HL-60 (cell line): ENCODE results near the gene SKI.

ENCODE experiments used
- DNase-seq, 2 experiments: peaks; one replicate each; pipeline ENCODE4 v3.0.0-alpha.2; 2010 to 2020; ENCODE audit warnings: low read depth in 1 of 2, low spot score in 1 of 2
- H3K27ac ChIP-seq: fragments of 250-450 bp; sonication (Bioruptor Pico); replicated peaks from 2 replicates; pipeline ENCODE4 v1.5.1; 2020; ENCODE audit warnings: mild to moderate bottlenecking, moderate library complexity
- H3K27me3 ChIP-seq: fragments of 250-450 bp; sonication (Bioruptor Pico); 2 replicates; pipeline ENCODE4 v1.5.1; 2021; ENCODE audit warnings: mild to moderate bottlenecking, moderate library complexity; ENCODE audit not compliant: insufficient read depth, poor library complexity, severe bottlenecking
- H3K4me3 ChIP-seq: replicated peaks from 2 replicates; pipeline ENCODE4 v1.5.1; 2011; ENCODE audit warnings: mild to moderate bottlenecking, control low read depth, low read length; ENCODE audit not compliant: insufficient read depth
- GABPA ChIP-seq: IDR thresholded peaks from 2 replicates; pipeline ENCODE4 v1.6.1; 2012; ENCODE audit warnings: low read depth
- POLR2AphosphoS5 ChIP-seq: IDR thresholded peaks from 2 replicates; pipeline ENCODE4 v1.6.1; 2012; ENCODE audit warnings: low read depth
- REST ChIP-seq: IDR thresholded peaks from 2 replicates; pipeline ENCODE4 v1.6.1; 2012; ENCODE audit warnings: low read depth; ENCODE audit not compliant: insufficient replicate concordance
- SPI1 ChIP-seq: IDR thresholded peaks from 2 replicates; pipeline ENCODE4 v1.6.1; 2012; ENCODE audit warnings: low read depth, mild to moderate bottlenecking, borderline replicate concordance
- TF ChIP-seq, protein P1 (sequence below): IDR thresholded peaks from one replicate; pipeline ENCODE4 v1.5.1; 2011; ENCODE audit warnings: low read length, control low read depth, inconsistent platforms; ENCODE audit not compliant: insufficient read depth

SKI gene

DNA sequence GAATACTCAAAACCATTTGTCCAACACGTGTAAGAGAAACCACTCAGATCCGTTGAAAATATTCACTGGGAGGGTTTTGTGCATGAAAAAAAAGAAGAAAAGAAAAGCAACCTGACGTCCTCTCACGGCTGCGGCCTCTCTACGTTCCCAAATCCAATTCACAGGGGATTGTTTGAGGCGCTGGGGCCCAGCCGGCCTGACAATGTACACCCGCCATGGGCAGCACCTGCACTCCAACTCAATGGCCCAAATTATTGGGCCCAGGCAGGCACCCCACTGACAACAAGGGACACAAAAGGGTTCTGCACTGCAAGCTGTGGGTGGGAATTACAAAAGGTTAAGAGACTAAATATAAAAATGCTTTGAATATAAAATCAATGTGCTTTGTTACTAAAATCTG lies 121.7 kb downstream of the SKI start:
- no peak overlapping the region for H3K4me3 ChIP-seq
- no peak overlapping the region for H3K27ac ChIP-seq
- H3K27me3 ChIP-seq = no peaks in the 10 kb centered on the region
- no peak for DNase-seq
- TF ChIP-seq GABPA = no peak
- TF ChIP-seq, protein P1, sequence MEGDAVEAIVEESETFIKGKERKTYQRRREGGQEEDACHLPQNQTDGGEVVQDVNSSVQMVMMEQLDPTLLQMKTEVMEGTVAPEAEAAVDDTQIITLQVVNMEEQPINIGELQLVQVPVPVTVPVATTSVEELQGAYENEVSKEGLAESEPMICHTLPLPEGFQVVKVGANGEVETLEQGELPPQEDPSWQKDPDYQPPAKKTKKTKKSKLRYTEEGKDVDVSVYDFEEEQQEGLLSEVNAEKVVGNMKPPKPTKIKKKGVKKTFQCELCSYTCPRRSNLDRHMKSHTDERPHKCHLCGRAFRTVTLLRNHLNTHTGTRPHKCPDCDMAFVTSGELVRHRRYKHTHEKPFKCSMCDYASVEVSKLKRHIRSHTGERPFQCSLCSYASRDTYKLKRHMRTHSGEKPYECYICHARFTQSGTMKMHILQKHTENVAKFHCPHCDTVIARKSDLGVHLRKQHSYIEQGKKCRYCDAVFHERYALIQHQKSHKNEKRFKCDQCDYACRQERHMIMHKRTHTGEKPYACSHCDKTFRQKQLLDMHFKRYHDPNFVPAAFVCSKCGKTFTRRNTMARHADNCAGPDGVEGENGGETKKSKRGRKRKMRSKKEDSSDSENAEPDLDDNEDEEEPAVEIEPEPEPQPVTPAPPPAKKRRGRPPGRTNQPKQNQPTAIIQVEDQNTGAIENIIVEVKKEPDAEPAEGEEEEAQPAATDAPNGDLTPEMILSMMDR = no peak
- no peak for TF ChIP-seq SPI1
- no peak for TF ChIP-seq POLR2AphosphoS5

DNA sequence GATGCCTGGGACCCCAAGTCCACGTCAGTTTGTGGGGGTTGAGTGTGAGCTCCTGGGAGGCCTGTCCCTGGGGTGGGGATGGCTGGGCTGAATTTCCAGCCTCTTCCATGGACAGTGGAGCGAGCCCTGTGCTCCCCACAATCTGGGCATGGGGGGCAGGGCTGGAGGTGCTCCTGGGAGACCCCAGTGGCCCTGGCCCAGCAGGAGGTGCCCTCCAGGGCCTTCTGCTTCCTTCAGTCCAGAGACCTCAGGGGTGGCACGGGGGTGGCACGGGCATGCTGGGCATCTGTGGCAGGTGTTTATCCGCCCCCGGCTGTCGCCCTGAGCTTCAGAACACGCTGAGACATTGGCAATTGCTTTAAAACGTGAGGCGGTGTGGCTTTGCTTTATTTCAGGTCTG lies 122.4 kb downstream of the SKI start:
- TF ChIP-seq SPI1 (no peak), REST (no peak), GABPA (no peak), POLR2AphosphoS5 (no peak)
- TF ChIP-seq, protein P1 = no peak
- no peaks in the 10 kb centered on the region for H3K27me3 ChIP-seq
- no peak for DNase-seq
- no peak overlapping the region for H3K27ac ChIP-seq
- H3K4me3 ChIP-seq = no peak overlapping the region

DNA sequence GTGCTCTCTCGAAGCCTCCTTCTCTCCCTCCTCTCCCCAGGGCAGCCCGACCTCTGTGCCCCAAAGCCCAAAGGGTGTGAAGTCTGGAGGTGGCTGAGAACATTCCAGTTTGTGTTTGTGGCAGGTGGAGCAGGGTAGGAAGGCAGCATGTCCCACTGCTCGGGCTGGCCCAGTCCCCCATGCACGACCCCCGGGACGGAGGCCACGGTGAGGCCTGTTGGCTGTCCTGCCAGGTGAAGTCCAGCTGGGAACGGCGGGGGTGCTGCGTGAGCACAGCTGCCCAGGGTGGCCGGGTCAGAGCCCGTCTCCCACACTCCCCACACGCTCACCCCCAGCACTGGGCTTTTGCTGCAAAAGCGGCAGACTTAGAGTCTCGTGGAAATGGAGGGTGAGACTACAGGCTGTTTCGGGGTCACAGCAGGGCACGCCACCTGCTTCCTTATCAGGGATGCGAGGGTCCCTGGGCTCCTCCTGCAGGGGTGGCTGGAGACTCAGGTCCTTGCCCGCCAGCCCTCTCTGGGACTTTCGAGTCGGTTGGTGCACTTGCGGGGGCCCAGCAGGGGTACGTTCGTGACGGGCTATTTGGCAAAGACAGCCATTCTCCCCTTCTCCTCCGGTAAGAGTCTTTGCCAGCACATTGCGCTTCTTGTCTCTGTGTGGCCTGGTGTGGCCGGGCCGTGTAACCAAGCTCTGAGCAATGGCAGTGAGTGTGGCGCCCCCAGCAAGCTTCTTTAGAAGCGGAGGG lies 123.0 kb downstream of the SKI start:
- Histone ChIP-seq H3K27ac (no peak overlapping the region), H3K4me3 (no peak overlapping the region), H3K27me3 (no peaks in the 10 kb centered on the region)
- DNase-seq = no peak
- TF ChIP-seq REST (no peak), GABPA (no peak), POLR2AphosphoS5 (no peak), SPI1 (no peak)
- TF ChIP-seq, protein P1 = no peak

- Histone ChIP-seq H3K27me3 (no peaks in the 10 kb centered on the region), H3K4me3 (no peak overlapping the region), H3K27ac (no peak overlapping the region)
- TF ChIP-seq GABPA (no peak), POLR2AphosphoS5 (no peak), REST (no peak), SPI1 (no peak)
- TF ChIP-seq, protein P1 = no peak
- DNase-seq = no peak
These were observed 123.6 kb downstream of the SKI start for GRCh38 chr1:2351723-2352122.
